ENCODE data around the gene CACNA1F.

Gene CACNA1F

DNA sequence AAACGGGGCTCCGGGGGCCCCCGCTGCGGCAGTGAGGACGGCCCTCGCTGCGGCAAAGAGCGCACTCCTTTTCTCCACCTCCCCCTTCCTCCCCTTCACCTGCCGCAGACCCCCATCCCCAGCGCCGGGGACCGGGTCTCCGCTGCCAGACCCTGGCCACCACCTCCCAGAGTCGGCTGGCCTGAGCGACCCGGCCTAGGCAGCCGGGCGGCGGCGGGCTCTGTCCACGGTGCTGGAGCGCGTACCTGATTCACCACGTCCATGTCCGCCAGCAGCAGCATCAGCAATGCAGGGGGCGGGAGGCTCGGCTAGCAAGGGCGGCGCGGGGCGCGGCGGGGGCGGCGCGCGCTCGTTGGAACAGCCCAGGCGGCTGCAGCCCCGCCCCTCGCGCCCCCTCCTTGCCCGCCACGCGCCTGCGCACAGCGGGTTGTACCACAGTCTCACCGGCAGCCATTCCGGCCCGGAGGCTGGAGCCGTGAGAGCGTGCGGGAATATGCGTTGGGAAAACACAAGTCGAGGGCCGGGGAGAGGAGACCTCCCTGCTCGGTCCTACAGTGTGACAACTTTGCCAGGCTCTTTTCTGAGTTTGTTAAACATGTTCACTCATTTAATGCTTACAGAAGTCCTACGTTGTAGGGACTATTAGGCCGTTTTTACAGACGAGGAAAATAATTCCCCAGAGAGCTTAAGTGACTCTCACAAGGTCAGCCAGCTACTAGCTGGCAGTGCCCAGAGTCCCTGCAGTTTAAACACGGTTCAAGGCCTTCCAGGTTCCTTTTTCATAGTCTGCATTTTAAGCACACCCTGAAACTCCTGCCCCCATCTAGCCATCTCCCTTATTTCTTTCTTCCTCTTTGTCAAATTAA lies 33.0 kb downstream of the CACNA1F start, which contains the start of gene SYP:
TSS of gene SYP (minus strand) at position 288 of the 866 bp plus-strand sequence. CDS start at position 281, 7 bp downstream.
- DNase-seq, result peak; percentile 8 to 88 (median 74)

DNA sequence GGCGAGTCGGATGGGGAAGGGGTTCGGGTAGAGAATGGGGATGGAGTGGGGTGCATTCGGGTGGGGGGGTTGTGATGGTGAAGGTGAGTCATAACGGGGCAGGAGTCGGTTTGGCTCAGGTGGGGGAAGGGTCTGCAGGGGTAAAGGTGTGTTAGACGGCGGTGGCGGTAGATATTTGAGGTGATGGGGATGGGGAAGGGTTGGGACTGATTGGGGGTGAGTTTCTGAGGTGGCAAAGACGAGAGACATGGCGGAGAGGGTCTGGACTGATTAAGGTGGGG lies 33.9 kb downstream of the CACNA1F start:
- DNase-seq, result no peak

DNA sequence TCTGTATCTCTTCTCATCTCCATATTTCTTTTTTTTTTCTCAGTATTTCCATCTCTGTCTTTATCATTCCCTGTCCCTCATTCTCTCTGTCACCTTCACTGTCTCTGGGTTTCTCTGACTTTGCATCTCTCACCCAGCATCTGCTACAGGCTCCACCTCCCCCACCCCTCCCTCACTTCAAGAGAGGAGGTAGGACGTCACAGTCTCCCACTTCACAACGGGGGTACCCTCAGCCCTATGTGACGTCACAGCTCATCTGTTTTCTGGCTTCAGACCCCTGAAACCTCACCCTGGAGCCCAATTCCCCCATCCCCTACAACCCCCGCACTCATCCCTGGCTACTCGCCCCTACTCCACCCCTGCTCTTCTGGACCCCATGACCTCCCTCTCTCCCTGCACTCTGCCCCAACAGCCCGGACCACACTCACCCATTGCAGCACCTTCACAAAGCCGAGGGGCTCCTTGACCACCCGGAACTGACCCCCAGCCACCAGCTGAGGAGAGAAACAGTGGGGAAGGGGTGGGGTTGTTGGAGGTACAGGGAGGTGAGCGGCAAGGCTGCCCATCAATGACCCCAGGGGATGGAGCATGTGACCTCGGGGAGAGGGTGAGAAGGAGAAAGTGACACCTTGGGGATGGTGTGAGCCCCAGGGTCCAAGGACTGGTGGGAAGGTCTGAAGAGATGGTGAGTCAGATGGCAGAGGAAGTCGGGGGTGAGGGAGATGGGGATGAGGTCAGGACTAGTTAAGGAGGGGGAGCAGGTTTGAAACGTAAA lies 34.4 kb downstream of the CACNA1F start:
- DNase-seq, result peak in 1 of 51 donors; percentile 2

DNA sequence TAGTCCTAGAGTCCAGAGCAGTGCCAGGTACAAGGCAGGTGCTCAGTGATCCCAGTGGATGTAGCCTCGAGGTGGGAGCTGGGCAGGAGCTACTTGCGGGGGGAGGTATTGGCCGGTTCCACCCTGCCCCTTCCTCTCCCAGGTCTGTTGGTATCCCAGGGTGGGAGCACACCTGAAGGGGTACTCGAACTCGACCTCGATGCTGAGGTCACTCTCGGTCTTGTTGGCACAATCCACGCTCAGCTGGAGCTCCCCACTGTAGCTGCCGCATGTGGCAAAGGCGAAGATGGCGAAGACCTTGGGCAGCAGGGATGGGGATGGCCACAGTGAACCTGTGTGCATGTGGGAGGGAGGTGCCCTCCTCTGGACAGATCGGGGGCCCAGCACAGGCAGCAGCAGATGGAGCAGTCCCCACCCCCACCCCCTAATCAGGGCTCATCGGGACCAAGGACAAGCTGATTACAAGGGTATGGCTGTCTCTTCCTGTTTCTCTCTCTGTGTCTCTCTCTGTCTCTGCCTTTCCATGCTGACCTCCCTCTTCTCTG lies 35.5 kb downstream of the CACNA1F start:
- no peak for DNase-seq

DNA sequence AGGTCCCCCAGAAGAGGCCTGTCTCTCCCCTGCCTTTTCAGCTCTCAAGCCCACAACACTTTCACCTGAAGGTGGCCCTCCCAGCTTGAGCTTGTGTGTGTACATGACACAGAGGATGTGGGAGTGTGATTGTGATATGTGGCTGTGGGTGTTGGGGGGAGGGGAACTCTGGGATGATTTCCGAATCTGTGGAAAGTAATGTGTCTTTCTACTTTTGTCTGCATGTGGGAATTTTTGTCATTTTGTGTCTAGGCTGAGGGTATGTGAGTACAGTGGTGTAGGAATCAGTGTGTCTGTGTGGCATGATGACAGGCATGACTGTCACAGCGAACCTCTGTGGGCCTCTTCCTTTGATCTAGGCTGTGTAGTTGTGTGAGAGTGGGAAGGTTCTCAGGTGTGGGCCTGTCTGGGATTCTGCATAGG lies 39.6 kb downstream of the CACNA1F start:
- DNase-seq, result no peak

DNA sequence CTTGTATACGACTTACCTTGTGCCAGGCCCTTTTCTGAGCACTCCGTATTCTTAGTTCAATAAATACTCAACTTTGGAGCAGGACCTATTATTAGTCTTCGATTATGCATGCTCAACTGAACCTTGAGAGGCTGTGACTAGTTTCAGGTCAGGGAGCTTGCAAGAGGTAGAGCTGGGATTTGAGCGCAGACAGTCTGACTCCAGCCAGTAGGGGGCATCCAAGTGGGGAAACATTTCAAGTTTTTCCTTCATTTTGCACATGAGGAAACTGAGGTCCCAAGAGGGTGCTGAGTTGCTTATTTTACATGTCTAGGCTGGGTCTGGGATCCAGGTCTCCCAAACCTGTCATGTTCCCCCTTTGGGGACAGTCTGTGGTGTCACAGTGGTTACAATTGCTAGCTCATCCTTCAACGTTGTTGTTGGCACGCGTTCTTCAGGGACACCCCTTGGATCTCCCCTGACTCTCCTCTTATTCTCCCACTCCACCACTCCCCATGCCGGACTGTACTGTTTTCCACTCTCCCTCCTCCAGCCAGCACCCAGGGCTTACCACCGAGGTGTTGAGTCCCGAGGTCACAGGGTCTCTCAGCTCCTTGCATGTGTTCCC lies 40.3 kb downstream of the CACNA1F start:
- peak in 5 of 51 donors; percentile 2 to 10 (median 3) for DNase-seq

DNA sequence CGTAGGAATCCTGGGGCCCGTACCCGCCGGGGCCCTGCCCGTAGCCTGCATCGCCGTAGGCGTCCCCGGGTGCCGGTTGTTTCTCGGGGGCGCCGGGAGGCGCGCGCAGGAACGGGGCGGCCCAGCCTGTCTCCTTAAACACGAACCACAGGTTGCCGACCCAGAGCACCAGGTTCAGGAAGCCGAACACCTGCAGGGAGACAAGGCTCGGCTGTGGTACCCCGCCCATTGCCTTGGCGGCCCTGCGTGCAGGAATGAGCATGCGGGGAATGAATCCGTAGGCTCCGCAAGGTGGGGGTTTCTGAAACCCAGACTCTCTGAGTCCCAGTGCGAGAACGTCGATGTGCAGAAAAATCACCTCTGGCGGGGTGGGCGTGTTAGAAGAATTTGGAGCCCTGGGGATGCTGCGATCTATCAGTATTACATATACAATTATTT lies 41.5 kb downstream of the CACNA1F start:
- peak in 1 of 51 donors; percentile 17 for DNase-seq

DNA sequence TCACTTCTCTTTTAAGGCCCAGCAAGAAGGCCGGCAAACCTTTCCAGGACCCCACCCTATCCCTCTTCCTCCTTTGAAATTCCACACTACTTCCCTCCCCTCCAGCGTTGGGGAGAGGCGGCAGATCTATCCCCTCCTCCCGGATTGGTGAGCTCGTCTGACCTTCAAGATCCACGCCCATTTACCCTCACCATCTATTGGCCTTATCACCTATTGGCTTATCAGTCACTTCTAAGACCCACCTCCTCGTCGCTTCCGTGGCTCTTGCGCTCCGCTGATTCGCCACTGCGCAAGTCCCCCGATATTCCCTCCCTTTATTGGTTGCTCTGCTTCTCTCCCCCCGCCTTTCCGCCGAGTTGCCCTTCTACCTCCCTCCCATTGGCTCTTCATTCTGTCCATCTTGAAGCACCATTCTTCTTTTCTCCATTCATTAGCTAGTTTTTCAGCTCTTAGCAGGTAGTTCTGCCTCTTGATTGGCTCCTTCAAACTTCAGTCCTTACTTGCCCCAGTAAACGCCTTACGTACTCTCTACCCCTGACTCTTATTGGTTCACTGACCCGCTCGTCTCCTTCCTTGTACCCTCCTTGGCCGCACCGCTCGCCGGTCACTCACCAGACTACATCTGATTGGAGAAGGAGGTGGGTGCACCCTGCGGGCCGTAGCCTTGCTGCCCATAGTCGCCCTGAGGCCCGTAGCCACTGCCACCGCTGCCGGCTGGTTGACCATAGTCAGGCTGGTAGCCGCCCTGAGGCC lies 42.1 kb downstream of the CACNA1F start:
- peak; percentile 30 to 98 (median 86) for DNase-seq

DNA sequence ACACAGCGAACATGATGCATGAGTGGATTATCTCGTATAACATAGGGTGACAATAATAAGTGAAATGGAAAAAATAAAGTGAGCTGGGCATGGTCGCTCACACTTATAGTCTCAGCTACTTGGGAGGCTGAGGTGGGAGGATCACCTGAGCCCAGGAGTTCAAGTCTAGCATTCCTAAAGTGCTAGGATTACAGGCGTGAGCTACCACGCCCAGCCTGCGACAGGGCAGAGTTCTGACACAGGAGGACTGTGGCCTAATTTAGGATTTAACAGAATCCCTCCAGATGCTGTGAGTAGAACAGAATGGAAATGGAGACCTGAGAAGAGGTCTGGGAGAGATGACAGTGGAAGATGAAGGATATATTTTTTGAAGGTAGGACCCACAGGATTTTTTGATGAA lies 43.5 kb downstream of the CACNA1F start:
- no peak for DNase-seq

DNA sequence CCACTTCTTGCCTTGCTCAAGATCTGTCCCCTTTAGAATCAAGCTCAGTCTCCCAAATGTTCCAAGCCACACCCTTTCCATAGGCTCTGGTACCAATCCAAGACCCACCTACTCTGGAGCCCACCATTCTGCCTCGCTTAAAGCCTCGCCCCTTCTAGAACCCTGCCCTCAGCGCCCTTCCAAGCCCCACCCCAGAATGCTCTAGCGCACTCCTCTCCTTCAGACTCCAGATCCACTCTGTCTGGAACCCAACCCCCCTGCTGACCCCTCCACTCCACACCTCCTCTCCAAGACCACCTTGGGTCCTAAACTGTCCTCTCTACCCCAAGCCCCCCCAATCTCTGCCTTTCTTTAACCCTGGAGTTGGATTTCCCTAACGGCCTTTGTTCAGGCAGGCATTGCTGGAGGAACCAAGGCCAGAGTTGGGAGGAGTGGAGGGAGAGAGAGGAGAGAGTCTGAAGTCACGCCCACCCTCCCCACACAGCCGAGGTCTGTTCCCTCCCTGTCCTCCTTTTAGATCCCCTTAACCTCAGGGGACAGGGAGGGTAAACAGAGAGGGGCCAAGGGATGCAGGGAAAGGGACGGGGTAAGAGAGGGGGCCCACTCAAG lies 44.6 kb downstream of the CACNA1F start:
- DNase-seq, result no peak

DNA sequence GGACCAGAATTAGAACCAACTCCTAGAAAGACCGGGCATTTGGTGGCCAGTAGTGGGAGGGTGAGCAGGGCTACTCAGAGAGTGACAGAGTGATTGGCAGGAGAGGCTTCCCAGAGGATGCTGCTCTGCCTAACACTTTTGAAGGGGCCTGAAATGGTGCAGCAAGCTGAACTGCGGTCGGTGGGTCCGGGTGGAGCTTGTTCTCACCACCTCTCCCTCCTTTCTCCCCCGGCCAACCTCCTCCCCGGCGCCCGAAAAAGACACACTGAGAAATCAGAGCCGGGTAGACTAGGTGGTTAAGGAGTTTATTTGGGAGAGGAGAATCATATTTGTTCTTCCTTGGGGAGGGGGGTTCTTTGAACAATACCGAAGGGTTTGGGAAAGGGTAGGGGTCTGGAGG lies 45.6 kb downstream of the CACNA1F start:
- DNase-seq, result no peak

DNA sequence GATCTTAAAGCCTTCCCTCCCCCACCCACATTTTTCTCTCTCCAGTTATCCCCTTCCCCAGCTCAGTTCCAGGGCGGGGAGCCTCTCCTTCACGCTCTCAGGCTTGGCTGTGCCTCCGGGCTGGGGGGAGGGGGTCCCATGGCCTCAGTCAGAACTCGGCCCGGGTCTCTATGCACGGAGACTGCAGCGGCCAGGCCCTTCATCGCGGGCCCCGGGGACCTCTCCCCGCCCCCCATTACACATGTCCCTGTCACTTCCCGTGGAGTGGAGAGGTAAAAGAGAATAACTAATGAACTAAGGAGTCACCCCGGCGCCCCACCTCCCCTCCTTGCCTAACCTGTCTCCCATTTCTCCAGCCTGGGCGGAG lies 46.1 kb downstream of the CACNA1F start:
- DNase-seq, result no peak

DNA sequence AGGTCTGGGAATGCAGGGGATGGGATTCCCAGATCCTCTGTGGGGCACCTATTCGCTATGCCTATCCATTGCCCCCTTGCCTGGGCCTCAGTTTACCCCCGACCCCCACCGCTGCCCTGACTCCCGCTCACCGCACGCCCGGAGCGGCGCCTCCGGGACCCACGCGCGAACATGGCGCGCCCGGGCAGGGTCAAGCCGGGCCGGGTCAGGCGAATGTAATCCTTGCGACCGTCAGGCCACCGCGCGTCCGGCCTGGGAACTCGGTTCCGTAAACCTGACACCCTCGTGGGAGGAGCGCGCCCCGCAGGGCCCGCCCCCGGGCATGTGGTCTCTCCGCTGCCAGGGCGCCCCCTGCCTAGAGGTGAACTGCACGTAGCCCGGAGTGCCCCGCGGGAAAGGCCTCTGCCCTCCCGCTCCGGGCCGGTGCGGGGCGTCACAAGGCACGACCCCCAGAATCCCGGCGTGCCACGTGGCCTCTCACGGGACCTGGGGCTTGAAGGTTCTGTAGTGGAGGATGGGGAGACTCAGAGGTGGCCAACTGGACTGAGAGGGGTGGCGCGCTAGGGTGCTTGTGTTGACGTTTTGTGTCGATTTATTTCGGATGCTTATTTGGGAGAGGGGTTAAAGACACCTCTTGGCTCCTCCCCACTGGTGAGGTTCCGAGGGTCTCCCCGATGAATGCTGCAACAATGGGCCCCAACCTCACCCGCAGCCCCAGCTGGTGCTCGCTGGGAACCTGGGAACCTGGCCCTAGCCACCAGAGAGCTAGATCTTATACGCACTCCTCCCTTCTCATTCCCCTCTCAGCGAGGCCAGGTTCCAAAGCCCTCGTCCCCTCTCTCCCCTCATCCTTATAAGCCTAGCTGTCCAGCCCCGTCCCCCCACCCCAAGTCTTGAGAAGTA lies 46.8 kb downstream of the CACNA1F start, which contains the start of gene PRICKLE3:
TSS of gene PRICKLE3 (minus strand) at position 249 of the 903 bp plus-strand sequence. CDS start at position 173, 76 bp downstream.
- DNase-seq, result peak in 42 of 51 donors; percentile 3 to 70 (median 38)

DNA sequence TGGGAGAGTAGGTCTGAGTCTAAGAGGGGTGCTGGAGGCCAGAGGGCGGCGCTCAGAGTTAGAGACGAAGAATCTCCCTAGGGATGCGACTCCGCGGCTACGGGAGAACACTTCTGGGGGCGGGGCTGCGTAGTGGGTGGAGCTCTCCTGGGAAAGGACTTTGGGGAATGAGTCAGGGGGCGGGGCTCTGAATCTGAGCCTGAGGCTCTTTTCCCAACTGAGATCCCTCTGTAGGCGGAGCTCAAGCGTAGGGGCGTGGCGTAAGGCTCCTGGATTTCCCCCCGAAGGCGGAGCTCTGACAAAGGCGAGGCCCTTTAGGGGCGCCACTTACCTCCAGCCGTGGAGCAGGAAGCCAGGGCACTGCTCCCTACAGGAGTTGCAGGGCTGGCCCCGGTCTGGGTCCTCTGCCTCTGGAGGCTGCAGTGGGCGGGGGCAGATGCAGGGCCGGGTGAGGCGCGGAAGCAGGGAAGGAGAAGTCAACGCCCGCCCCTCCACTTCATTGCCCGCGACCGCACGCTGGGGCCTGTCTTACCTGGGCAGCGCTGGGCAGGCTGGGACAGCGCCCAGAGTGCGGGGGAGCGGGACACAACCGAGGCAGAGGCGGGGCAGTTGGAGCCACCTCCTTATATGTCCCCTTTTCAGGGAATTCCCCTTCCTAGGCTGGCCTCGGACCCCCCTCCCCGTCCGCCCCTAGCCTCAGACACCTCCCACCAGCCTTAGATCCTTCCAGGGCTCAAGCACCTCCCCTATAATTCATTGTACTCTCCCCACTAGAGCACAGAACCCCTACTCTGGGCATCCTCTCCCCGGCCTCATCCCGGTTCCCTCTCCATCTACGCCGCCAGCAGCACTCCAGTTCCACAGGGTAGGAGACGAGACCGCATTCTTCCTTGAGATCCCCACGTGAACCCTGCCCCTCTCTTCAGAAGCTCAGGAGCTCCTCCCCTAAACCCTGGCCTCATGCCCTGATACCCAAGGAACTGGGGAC lies 48.6 kb downstream of the CACNA1F start:
- peak in 28 of 51 donors; percentile 2 to 61 (median 22) for DNase-seq

DNA sequence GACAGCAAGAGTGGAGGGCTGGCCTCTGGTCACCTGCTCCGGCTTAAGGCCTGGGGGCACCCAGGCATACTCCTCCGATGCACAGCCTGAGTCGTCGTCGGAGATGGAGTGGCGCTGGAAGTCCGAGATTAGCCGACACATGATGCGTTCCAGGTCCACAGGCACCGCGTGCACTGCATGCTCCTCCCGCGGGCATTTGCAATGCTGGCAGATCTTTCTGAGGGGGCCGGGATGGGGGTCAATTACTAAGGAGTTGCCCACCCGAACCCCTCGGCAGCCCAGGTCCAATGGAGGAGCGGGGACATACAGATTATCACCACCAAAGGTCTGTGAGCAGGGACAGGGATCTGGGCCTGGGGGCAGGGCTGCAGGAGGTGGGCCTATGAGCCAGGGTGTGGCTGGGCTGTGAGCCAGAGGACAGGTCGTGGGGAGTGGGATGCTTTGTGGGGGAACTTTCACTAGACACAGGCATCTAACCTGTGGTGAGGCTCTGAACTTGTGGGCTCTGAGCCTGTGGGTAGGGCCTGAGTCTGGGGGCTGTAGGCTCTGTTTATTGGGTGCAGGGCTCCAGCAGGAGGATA lies 49.3 kb downstream of the CACNA1F start:
- DNase-seq, result no peak

DNA sequence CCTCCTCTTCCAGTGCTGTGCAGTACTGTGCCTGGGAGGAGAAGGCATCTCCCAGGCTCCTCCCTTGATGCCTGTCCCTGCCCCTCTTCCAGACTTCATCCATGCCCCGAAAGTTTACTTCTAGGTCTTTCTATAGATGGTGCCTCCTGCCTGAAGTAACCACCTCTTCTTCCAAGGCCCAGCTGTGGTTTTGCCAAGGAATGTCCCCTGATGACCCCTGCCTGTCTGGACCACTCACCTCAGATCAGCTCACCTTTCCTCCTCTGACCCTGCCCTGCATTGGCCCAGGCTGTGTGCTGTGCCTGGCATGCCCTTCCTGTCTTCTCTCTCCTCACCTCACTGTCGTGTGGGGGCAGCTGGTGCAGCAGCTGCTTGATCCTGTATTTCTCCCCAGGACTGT lies 53.8 kb downstream of the CACNA1F start:
- no peak for DNase-seq

DNA sequence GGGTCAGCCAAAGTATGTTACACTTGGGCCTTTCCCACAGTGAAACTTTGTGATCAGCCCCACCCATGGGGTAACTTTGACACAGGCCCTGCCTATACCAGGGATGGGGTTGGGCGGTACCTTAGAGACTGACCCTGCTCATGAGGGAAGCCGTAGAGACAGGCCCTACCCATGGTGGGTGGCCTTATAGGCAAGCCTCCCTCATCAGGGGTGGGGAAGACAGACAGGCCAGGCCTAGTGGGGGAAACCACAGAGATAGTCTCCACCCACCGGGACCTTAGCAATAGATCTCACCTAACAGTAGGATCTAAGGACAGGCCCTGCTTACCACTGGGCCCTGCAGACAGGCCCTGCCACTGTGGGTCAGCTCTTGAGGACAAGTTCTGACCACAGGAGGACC lies 54.6 kb downstream of the CACNA1F start:
- no peak for DNase-seq

Data from hypothalamus (tissue), 51 donors.